HEK293 (cell line): ENCODE results near the gene CACNA1G.

Experiments used
- CTCF ChIA-PET: fragments of 350-600 bp; formaldehyde crosslinking; extraction: SDS; loops from one replicate; lab custom pipeline; 2021; ENCODE audit warnings: antibody characterized with exemption; lab: Yijun Ruan, JAX
- POLR2A ChIA-PET: fragments of 300-600 bp; formaldehyde crosslinking; extraction: SDS; loops from one replicate; lab custom pipeline; 2020; ENCODE audit warnings: antibody characterized with exemption, inconsistent platforms; lab: Yijun Ruan, JAX
- H3K27ac ChIP-seq: fragments of 200-500 bp; sonication (Bioruptor generic); 2 replicates; pipeline ENCODE4 v1.5.1; 2014; ENCODE audit warnings: low read depth, low read length, control low read depth, inconsistent platforms; ENCODE audit errors: extremely low read depth
- H3K36me3 ChIP-seq, 2 experiments: fragments of 200-500 bp in 1 of 2; sonication (Bioruptor generic) in 1 of 2; 1 replicate in 1 of 2; 2 replicates in 1 of 2; pipeline ENCODE4 v1.5.1; 2014 to 2017; ENCODE audit warnings: inconsistent platforms in 2 of 2, low read length in 2 of 2; ENCODE audit not compliant: control insufficient read depth in 2 of 2, insufficient read depth in 1 of 2
- H3K4me1 ChIP-seq: fragments of 200-500 bp; sonication (Bioruptor generic); 2 replicates; pipeline ENCODE4 v1.5.1; 2014; ENCODE audit warnings: mild to moderate bottlenecking, low read length, inconsistent platforms; ENCODE audit not compliant: control insufficient read depth, insufficient read depth
- H3K4me3 ChIP-seq: 2 replicates; pipeline ENCODE4 v1.5.1; 2011; ENCODE audit warnings: low read depth, mild to moderate bottlenecking, control low read depth, low read length, moderate library complexity
- H3K9me3 ChIP-seq: fragments of 200-500 bp; sonication (Bioruptor generic); 2 replicates; pipeline ENCODE4 v1.5.1; 2014; ENCODE audit warnings: low read depth, low read length, inconsistent platforms; ENCODE audit not compliant: control insufficient read depth, insufficient read depth
- CTCF ChIP-seq: fragments of 450-650 bp; formaldehyde crosslinking; IDR thresholded peaks from 2 replicates; pipeline ENCODE4 v1.5.1; 2016; ENCODE audit warnings: missing biosample characterization, missing genetic modification characterization
- EGR2 ChIP-seq: fragments of 450-650 bp; formaldehyde crosslinking; IDR thresholded peaks from 2 replicates; pipeline ENCODE4 v1.5.1; 2016; ENCODE audit warnings: low read depth, missing biosample characterization, missing genetic modification characterization
- GLIS1 ChIP-seq: fragments of 450-650 bp; formaldehyde crosslinking; IDR thresholded peaks from 2 replicates; pipeline ENCODE4 v1.5.1; 2016; ENCODE audit warnings: missing biosample characterization, missing genetic modification characterization
- HOXD13 ChIP-seq: sonication (generic); formaldehyde crosslinking; IDR thresholded peaks from 2 replicates; pipeline ENCODE4 v1.8.0; 2022; ENCODE audit warnings: missing genetic modification reagents, borderline replicate concordance
- KLF9 ChIP-seq: fragments of 450-650 bp; formaldehyde crosslinking; IDR thresholded peaks from 2 replicates; pipeline ENCODE4 v1.5.1; 2016; ENCODE audit warnings: missing biosample characterization, missing genetic modification characterization, low read depth
- OVOL3 ChIP-seq: fragments of 450-650 bp; formaldehyde crosslinking; IDR thresholded peaks from 2 replicates; pipeline ENCODE4 v1.5.1; 2016; ENCODE audit warnings: missing biosample characterization, missing genetic modification characterization
- SP7 ChIP-seq: fragments of 450-650 bp; formaldehyde crosslinking; IDR thresholded peaks from 2 replicates; pipeline ENCODE4 v1.5.1; 2016; ENCODE audit warnings: missing biosample characterization, missing genetic modification characterization
- TCF7L2 ChIP-seq: IDR thresholded peaks from 2 replicates; pipeline ENCODE4 v1.6.1; 2011; ENCODE audit warnings: low read depth, mild to moderate bottlenecking, inconsistent platforms, low read length, moderate library complexity, borderline replicate concordance
- ZIC2 ChIP-seq: fragments of 450-650 bp; formaldehyde crosslinking; IDR thresholded peaks from 2 replicates; pipeline ENCODE4 v1.5.1; 2016; ENCODE audit warnings: missing biosample characterization, missing genetic modification characterization
- ZNF10 ChIP-seq: fragments of 450-650 bp; formaldehyde crosslinking; IDR thresholded peaks from 2 replicates; pipeline ENCODE4 v1.5.1; 2017; ENCODE audit warnings: missing biosample characterization, missing genetic modification characterization
- ZNF16 ChIP-seq: fragments of 450-650 bp; formaldehyde crosslinking; IDR thresholded peaks from 2 replicates; pipeline ENCODE4 v1.5.1; 2016; ENCODE audit warnings: low read depth, missing biosample characterization, missing genetic modification characterization
- ZNF174 ChIP-seq: fragments of 450-650 bp; formaldehyde crosslinking; IDR thresholded peaks from 2 replicates; pipeline ENCODE4 v1.5.0; 2017; ENCODE audit warnings: missing biosample characterization, mild to moderate bottlenecking, missing genetic modification characterization
- ZNF202 ChIP-seq: fragments of 450-650 bp; formaldehyde crosslinking; IDR thresholded peaks from 2 replicates; pipeline ENCODE4 v1.5.1; 2016; ENCODE audit warnings: missing biosample characterization, missing genetic modification characterization, borderline replicate concordance
- ZNF239 ChIP-seq: fragments of 450-650 bp; formaldehyde crosslinking; IDR thresholded peaks from 2 replicates; pipeline ENCODE4 v1.5.1; 2016; ENCODE audit warnings: missing biosample characterization, missing genetic modification characterization
- ZNF549 ChIP-seq: fragments of 450-650 bp; IDR thresholded peaks from 2 replicates; pipeline ENCODE4 v1.5.1; 2018; ENCODE audit warnings: missing biosample characterization, missing genetic modification characterization, mild to moderate bottlenecking, inconsistent platforms, moderate library complexity
- ZNF580 ChIP-seq: fragments of 450-650 bp; formaldehyde crosslinking; IDR thresholded peaks from 2 replicates; pipeline ENCODE4 v1.5.1; 2016; ENCODE audit warnings: missing biosample characterization, missing genetic modification characterization
- ZNF610 ChIP-seq: fragments of 450-650 bp; formaldehyde crosslinking; IDR thresholded peaks from 2 replicates; pipeline ENCODE4 v1.5.1; 2016; ENCODE audit warnings: missing biosample characterization, missing genetic modification characterization, borderline replicate concordance
- ZNF621 ChIP-seq: fragments of 450-650 bp; formaldehyde crosslinking; IDR thresholded peaks from 2 replicates; pipeline ENCODE4 v1.5.1; 2017; ENCODE audit warnings: missing biosample characterization, missing genetic modification characterization
- ZNF629 ChIP-seq: fragments of 450-650 bp; formaldehyde crosslinking; IDR thresholded peaks from 2 replicates; pipeline ENCODE4 v1.5.1; 2017; ENCODE audit warnings: missing biosample characterization, missing genetic modification characterization
- ZNF692 ChIP-seq: fragments of 450-650 bp; formaldehyde crosslinking; IDR thresholded peaks from 2 replicates; pipeline ENCODE4 v1.5.1; 2016; ENCODE audit warnings: missing biosample characterization, missing genetic modification characterization
- ZNF791 ChIP-seq: fragments of 450-650 bp; formaldehyde crosslinking; IDR thresholded peaks from 2 replicates; pipeline ENCODE4 v1.5.1; 2016; ENCODE audit warnings: missing biosample characterization, missing genetic modification characterization

Gene CACNA1G

GRCh38 chr17:50663812-50664374, 103.4 kb downstream of the CACNA1G start (continued):
- TF ChIP-seq ZNF202 (tag by site-specific recombination) (no peak), TCF7L2 (no peak)

- Histone ChIP-seq H3K4me1 (no peaks in the 10 kb centered on the region; the same call in 1 of the 2 replicates), H3K4me3 (no peak overlapping the region), H3K36me3 (no peaks in the 10 kb centered on the region), H3K27ac (no peak overlapping the region), H3K9me3 (no peaks in the 10 kb centered on the region)
- ChIA-PET CTCF (interaction anchor here (0.6 to 0.7 kb wide), 2 partner anchors 27 to 863 kb away, joined by 3 read pairs; no protein-coding TSS in a partner anchor), POLR2A (interaction anchor here (0.6 kb wide), 2 partner anchors 19 to 290 kb away, joined by 3 to 5 read pairs; no protein-coding TSS in a partner anchor)
- TF ChIP-seq KLF9 (tag by site-specific recombination) (0 out of 2 replicates have a peak, but pooled peaks have one; percentile 14), ZNF580 (tag by site-specific recombination) (no peak)
Observed at GRCh38 chr17:50664788-50665458, 104.4 kb downstream of the CACNA1G start.

GRCh38 chr17:50665838-50666237, 105.3 kb downstream of the CACNA1G start:
- no peaks in the 10 kb centered on the region; the same call in 1 of the 2 replicates for H3K4me1 ChIP-seq
- no peaks in the 10 kb centered on the region for H3K9me3 ChIP-seq
- CTCF ChIA-PET = interaction anchor here (0.6 to 1.2 kb wide), 4 partner anchors 35 to 864 kb away, joined by 3 read pairs; no protein-coding TSS in a partner anchor
- no peak overlapping the region for H3K27ac ChIP-seq
- H3K36me3 ChIP-seq = no peaks in the 10 kb centered on the region
- TF ChIP-seq GLIS1 (tag by site-specific recombination) (peak; percentile 62; the same call in 1 of the 2 replicates), ZNF791 (no peak)
- TF ChIP-seq, all 188 proteins: peak for 1
- H3K4me3 ChIP-seq = no peak overlapping the region
- POLR2A ChIA-PET = interaction anchor here (0.7 kb wide), 1 partner anchor 16 kb away, joined by 3 read pairs; no protein-coding TSS in a partner anchor

- Histone ChIP-seq H3K36me3 (no peaks in the 10 kb centered on the region), H3K4me1 (no peaks in the 10 kb centered on the region; the same call in 1 of the 2 replicates), H3K27ac (no peak overlapping the region), H3K9me3 (no peaks in the 10 kb centered on the region), H3K4me3 (no peak overlapping the region)
- TF ChIP-seq ZNF10 (tag by site-specific recombination) (no peak), CTCF (tag by site-specific recombination) (no peak), ZNF692 (tag by site-specific recombination) (no peak), ZIC2 (tag by site-specific recombination) (no peak), ZNF16 (tag by site-specific recombination) (no peak), EGR2 (tag by site-specific recombination) (no peak), ZNF549 (tag by site-specific recombination) (no peak), ZNF239 (tag by site-specific recombination) (no peak), ZNF621 (no peak), OVOL3 (tag by site-specific recombination) (no peak), ZNF610 (tag by site-specific recombination) (no peak), ZNF629 (tag by site-specific recombination) (no peak), ZNF174 (tag by site-specific recombination) (no peak), SP7 (tag by site-specific recombination) (no peak), HOXD13 (CRISPR knock-in tag) (no peak)
- POLR2A ChIA-PET = no interaction called here
- CTCF ChIA-PET = interaction anchor here (0.6 to 1.2 kb wide), 3 partner anchors 36 to 103 kb away, joined by 3 read pairs; no protein-coding TSS in a partner anchor
Observed at GRCh38 chr17:50666316-50666715, 105.8 kb downstream of the CACNA1G start.
